GM19324 (cell line): Measurements from ENCODE around the gene ARHGEF28.

Experiments
- ATAC-seq: cut with Tn5 transposase; IDR thresholded peaks from one replicate; pipeline ENCODE4 v1.9.1; 2021; ENCODE audit warnings: mild to moderate bottlenecking, moderate library complexity; ENCODE audit not compliant: unreplicated experiment, low FRiP score

ARHGEF28 gene

GRCh38 chr5:73828465-73828864 lies 202.5 kb downstream of the ARHGEF28 start:
- no peak for ATAC-seq

GRCh38 chr5:73830646-73831045 lies 204.7 kb downstream of the ARHGEF28 start:
- no peak for ATAC-seq

GRCh38 chr5:73831066-73831465 lies 205.1 kb downstream of the ARHGEF28 start:
- ATAC-seq: no peak

GRCh38 chr5:73834693-73835092 lies 208.7 kb downstream of the ARHGEF28 start:
- no peak for ATAC-seq

- ATAC-seq: no peak
Observed at GRCh38 chr5:73835726-73836125, 209.7 kb downstream of the ARHGEF28 start.

GRCh38 chr5:73836607-73837006 lies 210.6 kb downstream of the ARHGEF28 start:
- no peak for ATAC-seq

GRCh38 chr5:73838901-73839300 lies 212.9 kb downstream of the ARHGEF28 start:
- no peak for ATAC-seq

- no peak for ATAC-seq
Observed at GRCh38 chr5:73841641-73842040, 215.6 kb downstream of the ARHGEF28 start.

- no peak for ATAC-seq
Observed at GRCh38 chr5:73844165-73844564, 218.2 kb downstream of the ARHGEF28 start.

- no peak for ATAC-seq
Observed at GRCh38 chr5:73851471-73852181, 225.6 kb downstream of the ARHGEF28 start.

GRCh38 chr5:73853091-73853490 lies 227.1 kb downstream of the ARHGEF28 start:
- peak; percentile 62 for ATAC-seq

GRCh38 chr5:73856997-73857396 lies 231.0 kb downstream of the ARHGEF28 start:
- ATAC-seq: no peak

GRCh38 chr5:73857446-73857845 lies 231.4 kb downstream of the ARHGEF28 start:
- no peak for ATAC-seq

GRCh38 chr5:73858054-73858453 lies 232.1 kb downstream of the ARHGEF28 start:
- ATAC-seq: no peak

- ATAC-seq: no peak
Observed at GRCh38 chr5:73858776-73859175, 232.8 kb downstream of the ARHGEF28 start.

GRCh38 chr5:73859696-73860095 lies 233.7 kb downstream of the ARHGEF28 start:
- no peak for ATAC-seq

GRCh38 chr5:73861313-73861988 lies 235.5 kb downstream of the ARHGEF28 start:
- no peak for ATAC-seq

GRCh38 chr5:73862796-73863195 lies 236.8 kb downstream of the ARHGEF28 start:
- ATAC-seq: no peak

GRCh38 chr5:73863876-73864275 lies 237.9 kb downstream of the ARHGEF28 start:
- ATAC-seq: no peak

GRCh38 chr5:73865315-73865714 lies 239.3 kb downstream of the ARHGEF28 start:
- ATAC-seq: no peak

- ATAC-seq: no peak
Observed at GRCh38 chr5:73867345-73868335, 241.6 kb downstream of the ARHGEF28 start.
